Parathyroid adenoma (tissue), 2 donors: Measurements from ENCODE around the gene CNTN6.

Source experiments
- H2AFZ ChIP-seq: fragments of 300-600 bp; sonication (generic); one replicate; pipeline ENCODE4 v1.7.0; 2017; ENCODE audit warnings: antibody characterized with exemption, mild to moderate bottlenecking
- H3K27ac ChIP-seq: fragments of 300-600 bp; sonication (generic); one replicate; pipeline ENCODE4 v1.7.0; 2017
- H3K27me3 ChIP-seq: fragments of 300-600 bp; sonication (generic); one replicate; pipeline ENCODE4 v1.7.0; 2017; ENCODE audit warnings: low read length; ENCODE audit not compliant: control insufficient read depth, insufficient read depth
- H3K36me3 ChIP-seq: fragments of 300-600 bp; sonication (generic); one replicate; pipeline ENCODE4 v1.7.0; 2017; ENCODE audit warnings: low read length; ENCODE audit not compliant: control insufficient read depth, insufficient read depth
- H3K4me1 ChIP-seq: fragments of 300-600 bp; sonication (generic); one replicate; pipeline ENCODE4 v1.7.0; 2017; ENCODE audit warnings: control low read depth
- H3K4me2 ChIP-seq: fragments of 300-600 bp; sonication (generic); one replicate; pipeline ENCODE4 v1.7.0; 2017; ENCODE audit warnings: low read length
- H3K4me3 ChIP-seq: fragments of 300-600 bp; sonication (generic); one replicate; pipeline ENCODE4 v1.7.0; 2017; ENCODE audit warnings: low read depth, low read length
- H3K79me2 ChIP-seq: fragments of 300-600 bp; sonication (generic); one replicate; pipeline ENCODE4 v1.7.0; 2017; ENCODE audit warnings: control low read depth
- H3K9ac ChIP-seq: fragments of 300-600 bp; sonication (generic); one replicate; pipeline ENCODE4 v1.7.0; 2017; ENCODE audit warnings: mild to moderate bottlenecking
- H3K9me3 ChIP-seq: fragments of 300-600 bp; sonication (generic); one replicate; pipeline ENCODE4 v1.7.0; 2017; ENCODE audit warnings: low read length; ENCODE audit not compliant: control insufficient read depth
- TF ChIP-seq, protein P1 (sequence below): fragments of 300-600 bp; sonication (generic); IDR thresholded peaks from one replicate; pipeline ENCODE4 v1.7.0; 2017; ENCODE audit warnings: antibody characterized with exemption, mild to moderate bottlenecking
- donor health status: primary hyperparathyroidism.

Gene CNTN6

DNA sequence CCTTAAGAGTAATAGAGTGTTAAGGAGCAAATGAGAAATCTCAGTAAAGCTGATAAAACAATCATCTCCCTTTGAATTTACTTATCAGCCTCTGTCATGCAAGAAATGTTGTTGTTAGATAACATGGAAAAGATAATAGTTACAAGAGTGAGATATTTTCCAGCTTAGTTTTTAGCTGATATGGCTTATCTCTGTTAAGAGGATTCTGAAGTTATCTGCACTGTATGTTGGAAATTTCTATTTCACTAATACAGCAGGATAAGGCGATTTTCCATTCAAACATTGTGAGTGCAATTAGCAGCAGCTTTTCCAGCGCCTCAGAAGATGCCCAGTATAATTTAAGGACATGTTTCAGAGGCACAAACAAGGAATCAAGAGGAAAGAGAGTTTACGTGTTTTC, 262.9 kb downstream of the CNTN6 start:
- no peak overlapping the region for H3K4me2 ChIP-seq
- no peak overlapping the region for H3K4me3 ChIP-seq
- TF ChIP-seq, protein P1, sequence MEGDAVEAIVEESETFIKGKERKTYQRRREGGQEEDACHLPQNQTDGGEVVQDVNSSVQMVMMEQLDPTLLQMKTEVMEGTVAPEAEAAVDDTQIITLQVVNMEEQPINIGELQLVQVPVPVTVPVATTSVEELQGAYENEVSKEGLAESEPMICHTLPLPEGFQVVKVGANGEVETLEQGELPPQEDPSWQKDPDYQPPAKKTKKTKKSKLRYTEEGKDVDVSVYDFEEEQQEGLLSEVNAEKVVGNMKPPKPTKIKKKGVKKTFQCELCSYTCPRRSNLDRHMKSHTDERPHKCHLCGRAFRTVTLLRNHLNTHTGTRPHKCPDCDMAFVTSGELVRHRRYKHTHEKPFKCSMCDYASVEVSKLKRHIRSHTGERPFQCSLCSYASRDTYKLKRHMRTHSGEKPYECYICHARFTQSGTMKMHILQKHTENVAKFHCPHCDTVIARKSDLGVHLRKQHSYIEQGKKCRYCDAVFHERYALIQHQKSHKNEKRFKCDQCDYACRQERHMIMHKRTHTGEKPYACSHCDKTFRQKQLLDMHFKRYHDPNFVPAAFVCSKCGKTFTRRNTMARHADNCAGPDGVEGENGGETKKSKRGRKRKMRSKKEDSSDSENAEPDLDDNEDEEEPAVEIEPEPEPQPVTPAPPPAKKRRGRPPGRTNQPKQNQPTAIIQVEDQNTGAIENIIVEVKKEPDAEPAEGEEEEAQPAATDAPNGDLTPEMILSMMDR, result no peak
- no peak overlapping the region for H3K27ac ChIP-seq
- H3K4me1 ChIP-seq, result no peaks in the 10 kb centered on the region
- H3K9ac ChIP-seq, result no peak overlapping the region
- no peaks in the 10 kb centered on the region for H3K27me3 ChIP-seq
- H3K36me3 ChIP-seq, result no peaks in the 10 kb centered on the region
- no peaks in the 10 kb centered on the region for H3K9me3 ChIP-seq
- H2AFZ ChIP-seq, result no peak overlapping the region
- H3K79me2 ChIP-seq, result no peaks in the 10 kb centered on the region

DNA sequence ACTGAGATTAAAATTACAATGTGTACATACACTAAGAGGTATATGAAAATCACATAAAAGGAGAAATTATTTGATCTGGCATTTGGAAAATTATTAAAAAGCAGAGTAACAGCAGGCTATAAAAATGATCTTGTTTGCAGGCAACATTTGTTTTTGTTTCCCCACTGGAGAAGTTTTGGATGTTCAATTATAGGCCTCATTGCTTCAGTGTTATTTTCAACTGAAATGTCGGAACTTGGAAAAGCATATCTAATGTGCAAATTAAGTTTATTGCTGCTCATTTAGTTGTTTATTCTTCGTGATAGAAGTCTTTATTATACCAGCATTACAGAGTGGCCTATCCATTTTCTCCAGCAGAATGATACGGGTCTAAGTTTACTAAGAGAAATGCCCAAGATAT, 263.3 kb downstream of the CNTN6 start:
- H3K79me2 ChIP-seq, result no peaks in the 10 kb centered on the region
- no peaks in the 10 kb centered on the region for H3K27me3 ChIP-seq
- no peak overlapping the region for H3K27ac ChIP-seq
- H3K4me2 ChIP-seq, result no peak overlapping the region
- no peaks in the 10 kb centered on the region for H3K4me1 ChIP-seq
- no peaks in the 10 kb centered on the region for H3K36me3 ChIP-seq
- no peak overlapping the region for H2AFZ ChIP-seq
- TF ChIP-seq, protein P1, result no peak
- H3K9ac ChIP-seq, result no peak overlapping the region
- H3K4me3 ChIP-seq, result no peak overlapping the region
- no peaks in the 10 kb centered on the region for H3K9me3 ChIP-seq

DNA sequence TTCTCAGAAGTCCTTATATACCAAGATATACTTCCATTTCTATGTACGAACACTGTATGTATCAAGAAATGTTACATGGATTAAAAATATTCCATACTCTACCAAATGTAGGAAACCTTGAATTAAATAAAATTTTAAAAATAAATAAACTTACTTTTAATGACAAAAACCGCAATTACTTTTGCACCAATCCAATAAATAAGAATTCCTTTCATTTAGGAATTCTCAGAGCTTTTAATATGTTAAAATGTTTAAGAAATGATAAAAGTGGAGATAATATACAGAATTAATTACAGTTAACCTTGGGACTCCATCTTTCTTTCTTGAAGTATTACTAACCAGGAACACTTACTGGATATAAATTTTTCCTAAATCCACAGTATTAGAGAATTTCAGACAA, 272.7 kb downstream of the CNTN6 start:
- TF ChIP-seq, protein P1, result no peak
- no peaks in the 10 kb centered on the region for H3K9me3 ChIP-seq

DNA sequence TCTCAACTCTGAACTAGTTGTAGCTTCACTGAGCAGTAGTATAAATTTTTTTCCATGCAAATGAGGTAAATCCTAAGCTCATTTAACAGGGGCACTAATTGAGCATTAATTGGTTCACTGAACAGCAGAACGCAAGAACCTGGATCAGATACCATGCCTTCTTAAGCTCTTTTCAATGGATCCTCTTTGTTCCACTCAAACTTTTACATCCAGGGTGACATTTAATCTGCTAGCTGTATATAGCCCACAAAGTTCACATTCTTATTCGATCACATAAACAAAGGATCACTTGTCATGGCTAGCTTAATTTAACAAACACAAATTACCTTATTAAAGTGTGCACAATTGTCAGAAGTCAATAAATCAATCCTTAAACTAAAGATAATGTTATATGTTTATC, 281.6 kb downstream of the CNTN6 start:
- H3K79me2 ChIP-seq, result no peaks in the 10 kb centered on the region
- no peak overlapping the region for H3K4me2 ChIP-seq
- no peaks in the 10 kb centered on the region for H3K27me3 ChIP-seq
- H3K9ac ChIP-seq, result no peak overlapping the region
- H3K27ac ChIP-seq, result no peak overlapping the region
- no peak overlapping the region for H2AFZ ChIP-seq
- TF ChIP-seq, protein P1, result no peak
- no peaks in the 10 kb centered on the region for H3K36me3 ChIP-seq
- H3K4me1 ChIP-seq, result no peaks in the 10 kb centered on the region
- H3K4me3 ChIP-seq, result no peak overlapping the region
- no peaks in the 10 kb centered on the region for H3K9me3 ChIP-seq

More for the DNA sequence above, 272.7 kb downstream of the CNTN6 start:
- Histone ChIP-seq H3K36me3 (no peaks in the 10 kb centered on the region), H3K27ac (no peak overlapping the region), H3K9ac (no peak overlapping the region), H2AFZ (no peak overlapping the region), H3K4me3 (no peak overlapping the region), H3K4me1 (no peaks in the 10 kb centered on the region), H3K79me2 (no peaks in the 10 kb centered on the region), H3K4me2 (no peak overlapping the region), H3K27me3 (no peaks in the 10 kb centered on the region)

DNA sequence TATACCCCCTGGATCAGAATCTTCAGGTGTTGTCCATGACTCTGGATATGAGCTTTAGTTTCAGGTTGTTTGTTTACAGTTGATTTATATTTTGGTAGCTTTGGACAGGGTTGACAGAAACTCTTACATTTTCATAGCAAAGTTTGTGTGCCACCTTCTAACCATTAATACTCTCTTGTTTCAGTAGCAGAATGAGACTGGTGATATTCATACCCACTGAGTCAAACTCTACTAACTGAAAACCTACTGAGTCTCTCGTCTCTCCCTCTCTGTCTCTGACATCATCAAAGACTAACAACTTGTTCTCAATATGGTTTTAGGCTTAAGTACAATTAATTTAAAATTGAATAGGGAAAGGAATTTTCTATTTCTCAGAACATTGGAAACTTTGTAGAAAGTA, 282.3 kb downstream of the CNTN6 start:
- Histone ChIP-seq H3K9me3 (no peaks in the 10 kb centered on the region), H2AFZ (no peak overlapping the region), H3K9ac (no peak overlapping the region), H3K4me2 (no peak overlapping the region), H3K79me2 (no peaks in the 10 kb centered on the region), H3K27ac (no peak overlapping the region), H3K4me1 (no peaks in the 10 kb centered on the region), H3K4me3 (no peak overlapping the region), H3K36me3 (no peaks in the 10 kb centered on the region), H3K27me3 (no peaks in the 10 kb centered on the region)
- TF ChIP-seq, protein P1, result no peak
